T-helper 1 cell (primary cell): ENCODE data around the gene NCAPD2.
"Not testable (repeated sequence)": the region's sequence is repeated elsewhere in the genome, so short reads cannot be mapped to it uniquely, and the experiment has no call there.

Experiments
- DNase-seq, 5 donors: peaks; one replicate each; pipeline ENCODE4 v3.0.0-alpha.2; 2012 to 2020

The NCAPD2 gene

GRCh38 chr12:6550294-6551062, 56.6 kb downstream of the NCAPD2 start:
- DNase-seq: no peak

GRCh38 chr12:6551063-6551461, 57.2 kb downstream of the NCAPD2 start:
- no peak for DNase-seq

- no peak for DNase-seq
Observed at GRCh38 chr12:6551496-6552139, 57.7 kb downstream of the NCAPD2 start.

GRCh38 chr12:6552140-6552551, 58.2 kb downstream of the NCAPD2 start:
- no peak for DNase-seq

GRCh38 chr12:6553051-6553868, 59.4 kb downstream of the NCAPD2 start:
- DNase-seq: no peak

GRCh38 chr12:6554168-6555017, 60.5 kb downstream of the NCAPD2 start:
- peak; percentile 42 to 72 (median 61) for DNase-seq

- no peak for DNase-seq
Observed at GRCh38 chr12:6555018-6555691, 61.3 kb downstream of the NCAPD2 start.

GRCh38 chr12:6556496-6556817, 62.6 kb downstream of the NCAPD2 start:
- not testable (repeated sequence) for DNase-seq

GRCh38 chr12:6556857-6557256, 63.0 kb downstream of the NCAPD2 start:
- no peak for DNase-seq

- peak in 4 of 5 donors; percentile 41 to 82 (median 50) for DNase-seq
Observed at GRCh38 chr12:6558014-6558760, 64.3 kb downstream of the NCAPD2 start.

- DNase-seq: no peak
Observed at GRCh38 chr12:6559500-6559899, 65.6 kb downstream of the NCAPD2 start.

- DNase-seq: no peak
Observed at GRCh38 chr12:6560501-6561205, 66.8 kb downstream of the NCAPD2 start.

GRCh38 chr12:6562881-6563280, 69.0 kb downstream of the NCAPD2 start:
- no peak for DNase-seq

GRCh38 chr12:6563448-6564050, 69.6 kb downstream of the NCAPD2 start:
- peak; percentile 30 to 62 (median 42) for DNase-seq

GRCh38 chr12:6567112-6567670, 73.3 kb downstream of the NCAPD2 start:
- DNase-seq: no peak

GRCh38 chr12:6569312-6569711, 75.4 kb downstream of the NCAPD2 start:
- DNase-seq: no peak

GRCh38 chr12:6569786-6570185, 75.9 kb downstream of the NCAPD2 start:
- no peak for DNase-seq

- DNase-seq: peak in 2 of 5 donors; percentile 19 to 42
Observed at GRCh38 chr12:6570264-6570887, 76.5 kb downstream of the NCAPD2 start.

- DNase-seq: no peak
Observed at GRCh38 chr12:6573001-6573400, 79.1 kb downstream of the NCAPD2 start.
